Activated T-cell treated with anti-CD3 and anti-CD28 coated beads, Interleukin-2, amount 50 U/mL, for 72 hours (primary cell): ENCODE measurements around the gene PADI2. TPM values are rescaled to one million over a fixed set of nuclear protein-coding genes. Genes with fewer than 3 reads are reported as not detected.

Experiments used
- ATAC-seq, 2 donors: fragments of 150-1000 bp; cut with Tn5 transposase; replicated peaks in 1 of 2; 2 replicates each; pipeline ENCODE4 v1.10.0; 2021; ENCODE audit warnings: moderate library complexity in 2 of 2, mild to moderate bottlenecking in 1 of 2
- DNase-seq, 2 donors: peaks; one replicate each; pipeline ENCODE4 v3.0.0; 2021 to 2022; ENCODE audit warnings: mixed read lengths in 1 of 2
- H3K27ac Mint-ChIP-seq: one replicate; pipeline ENCODE4 v1.8.0; 2022; ENCODE audit warnings: mild to moderate bottlenecking, moderate library complexity, mixed read lengths
- H3K27me3 Mint-ChIP-seq: one replicate; pipeline ENCODE4 v1.8.0; 2022; ENCODE audit warnings: low read depth, mixed read lengths
- H3K36me3 Mint-ChIP-seq, 2 donors: one replicate each; pipeline ENCODE4 v1.8.0; 2022; ENCODE audit warnings: mixed read lengths in 2 of 2, mild to moderate bottlenecking in 1 of 2; ENCODE audit not compliant: insufficient read depth in 2 of 2
- H3K4me1 Mint-ChIP-seq: one replicate; pipeline ENCODE4 v1.8.0; 2022; ENCODE audit warnings: low read depth, mixed read lengths
- H3K4me3 Mint-ChIP-seq, 2 donors: one replicate each; pipeline ENCODE4 v1.8.0; 2022; ENCODE audit warnings: mild to moderate bottlenecking in 2 of 2, mixed read lengths in 2 of 2, moderate library complexity in 2 of 2
- H3K9me3 Mint-ChIP-seq, 2 donors: one replicate each; pipeline ENCODE4 v1.8.0; 2022; ENCODE audit warnings: mixed read lengths in 2 of 2
- total RNA-seq, 2 donors: library from RNA; stranded (reverse); gene quantifications; one replicate each; pipeline ENCODE4 v1.2.3, GENCODE V29; 2022

The PADI2 gene
- total RNA-seq, 2 donors from 2014 or later: 0.10 to 0.14 TPM

DNA sequence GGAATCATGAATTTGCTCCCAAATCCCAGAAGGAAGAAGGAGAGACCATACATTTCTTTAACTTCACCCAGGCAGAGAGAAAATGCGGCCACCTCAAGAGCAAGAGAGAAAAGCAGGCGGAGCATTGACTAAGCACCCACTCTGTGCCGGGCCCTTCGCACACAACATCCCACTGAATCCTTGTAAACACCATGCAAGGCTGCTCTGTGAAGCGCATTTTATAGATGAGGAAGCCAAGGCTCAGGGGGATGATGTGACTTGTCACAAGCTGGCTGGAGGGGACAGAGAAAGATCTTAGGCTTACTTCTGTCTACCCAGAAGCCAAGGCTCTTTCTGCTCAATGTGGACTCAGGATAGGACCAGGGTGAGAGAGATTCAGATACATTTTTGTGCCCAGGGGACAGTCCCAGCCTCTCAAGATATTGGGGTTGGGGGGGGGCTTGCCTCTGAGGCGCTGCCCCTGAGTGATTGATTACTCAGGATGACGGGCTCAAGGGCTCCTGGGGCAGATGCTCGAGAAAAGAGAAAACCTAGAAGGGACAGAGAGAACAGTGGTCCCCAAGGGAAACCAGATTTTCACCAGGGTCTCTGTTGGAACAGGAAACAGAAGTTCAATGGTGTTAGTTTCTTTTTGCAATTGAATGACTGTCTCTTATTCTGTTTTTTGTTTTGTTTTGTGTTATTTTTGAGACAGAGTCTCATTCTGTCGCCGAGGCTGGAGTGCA is 19.5 kb downstream of the PADI2 start:
- no peaks in the 10 kb centered on the region for H3K27me3 Mint-ChIP-seq
- no peak for ATAC-seq
- H3K36me3 Mint-ChIP-seq: no peaks in the 10 kb centered on the region
- H3K9me3 Mint-ChIP-seq: no peaks in the 10 kb centered on the region
- H3K27ac Mint-ChIP-seq: no peak overlapping the region
- DNase-seq: no peak
- H3K4me1 Mint-ChIP-seq: no peaks in the 10 kb centered on the region
- no peak overlapping the region for H3K4me3 Mint-ChIP-seq

DNA sequence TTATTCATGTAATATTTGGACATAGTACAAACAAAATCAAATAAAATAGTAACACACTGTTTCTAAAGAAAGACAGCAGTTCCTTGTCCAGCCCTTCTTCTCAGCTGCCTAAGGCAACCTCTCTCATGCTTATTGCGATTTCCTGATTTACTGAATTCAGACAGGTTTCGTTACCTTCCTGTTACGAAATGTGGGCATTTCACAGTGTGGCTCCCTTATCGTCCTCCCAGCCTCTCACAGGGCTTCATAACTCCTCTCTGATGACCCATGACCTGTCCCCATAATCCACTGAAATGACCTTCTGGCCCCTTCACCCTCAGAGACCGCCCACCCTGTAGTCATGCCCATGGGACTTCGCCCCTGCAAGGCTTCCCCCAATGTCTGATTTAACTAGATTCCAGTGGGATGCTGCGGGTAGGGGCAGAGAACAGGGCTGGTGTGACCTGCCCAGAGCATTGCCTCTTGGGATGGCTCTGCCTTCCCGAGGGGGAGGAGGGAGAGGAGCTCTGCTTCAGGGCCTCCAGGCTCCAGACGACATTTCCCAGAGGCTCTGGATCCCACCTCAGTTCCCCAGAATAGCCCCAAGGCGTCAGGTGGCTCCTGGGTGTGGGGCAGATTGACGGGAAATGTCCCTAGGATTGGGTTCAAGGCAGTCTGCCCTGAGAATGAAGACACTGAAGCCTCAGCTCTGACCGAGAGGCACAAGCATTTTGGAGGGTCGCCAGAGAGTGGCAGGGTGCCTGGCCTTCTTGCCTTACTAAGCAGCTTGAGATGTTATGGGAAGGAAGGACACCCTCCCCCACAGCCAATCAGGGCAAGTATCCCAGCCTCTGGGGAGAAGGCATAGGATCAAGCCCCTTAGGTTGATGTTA is 20.6 kb downstream of the PADI2 start:
- Mint-ChIP-seq H3K4me3 (no peak overlapping the region), H3K27ac (no peak overlapping the region), H3K27me3 (no peaks in the 10 kb centered on the region), H3K36me3 (no peaks in the 10 kb centered on the region), H3K9me3 (no peaks in the 10 kb centered on the region), H3K4me1 (no peaks in the 10 kb centered on the region)
- DNase-seq (no peak), ATAC-seq (no peak)

DNA sequence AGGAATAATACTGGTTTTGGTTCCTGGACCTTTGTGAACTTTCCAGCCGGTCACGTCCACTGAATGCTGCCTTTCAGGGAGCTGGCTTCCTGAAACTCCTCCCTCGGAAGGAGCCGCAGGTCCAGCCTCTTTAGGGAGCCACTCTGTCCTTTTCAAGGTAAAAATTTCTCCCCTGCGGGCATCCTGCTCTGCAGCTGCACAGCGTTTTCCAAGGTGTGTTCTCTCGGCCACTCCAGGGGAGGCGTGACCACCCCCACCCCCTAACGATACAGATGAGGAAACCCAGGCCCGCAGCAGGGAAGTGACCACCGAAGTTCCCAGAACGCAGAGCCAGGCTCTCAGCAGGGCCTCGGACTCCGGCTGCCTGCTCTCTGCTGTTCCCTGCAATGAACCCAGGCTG is 21.5 kb downstream of the PADI2 start:
- H3K36me3 Mint-ChIP-seq: no peaks in the 10 kb centered on the region
- ATAC-seq (no peak), DNase-seq (no peak)
- H3K4me1 Mint-ChIP-seq: no peaks in the 10 kb centered on the region
- H3K27me3 Mint-ChIP-seq: no peaks in the 10 kb centered on the region
- no peak overlapping the region for H3K27ac Mint-ChIP-seq
- H3K4me3 Mint-ChIP-seq: no peak overlapping the region
- no peaks in the 10 kb centered on the region for H3K9me3 Mint-ChIP-seq

GRCh38 chr1:17097147-17097546 is 22.1 kb downstream of the PADI2 start:
- Mint-ChIP-seq H3K4me1 (no peaks in the 10 kb centered on the region), H3K27me3 (no peaks in the 10 kb centered on the region), H3K36me3 (no peaks in the 10 kb centered on the region), H3K27ac (no peak overlapping the region), H3K4me3 (no peak overlapping the region), H3K9me3 (no peaks in the 10 kb centered on the region)
- ATAC-seq: no peak
- no peak for DNase-seq

- no peak overlapping the region for H3K27ac Mint-ChIP-seq
These were observed 22.7 kb downstream of the PADI2 start for GRCh38 chr1:17096584-17096983.

DNA sequence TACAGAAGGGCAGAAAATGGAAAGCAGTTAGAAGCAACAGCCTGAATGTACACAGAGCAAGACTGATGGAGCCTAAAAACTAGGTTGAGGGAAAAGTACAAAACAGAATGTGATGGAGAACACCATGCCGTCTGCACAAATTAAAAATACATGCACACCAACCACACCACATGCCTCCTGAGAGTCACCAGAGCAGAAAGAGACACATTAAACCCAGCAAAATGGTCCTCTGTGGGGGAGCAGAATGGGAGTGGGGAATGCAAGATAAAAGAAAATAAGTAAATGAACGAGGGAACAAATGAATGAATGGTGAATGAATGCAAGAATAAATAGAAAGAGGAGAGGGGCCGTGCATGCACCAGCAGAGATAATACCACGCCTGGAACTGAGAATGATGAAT is 24.1 kb downstream of the PADI2 start:
- H3K9me3 Mint-ChIP-seq: no peaks in the 10 kb centered on the region
- H3K27me3 Mint-ChIP-seq: no peaks in the 10 kb centered on the region
- H3K36me3 Mint-ChIP-seq: no peaks in the 10 kb centered on the region
- H3K4me3 Mint-ChIP-seq: no peak overlapping the region
- H3K27ac Mint-ChIP-seq: no peak overlapping the region
- ATAC-seq (no peak), DNase-seq (no peak)
- H3K4me1 Mint-ChIP-seq: no peaks in the 10 kb centered on the region

More at GRCh38 chr1:17096584-17096983, 22.7 kb downstream of the PADI2 start:
- no peaks in the 10 kb centered on the region for H3K9me3 Mint-ChIP-seq
- no peaks in the 10 kb centered on the region for H3K36me3 Mint-ChIP-seq
- DNase-seq: no peak
- ATAC-seq: no peak
- no peaks in the 10 kb centered on the region for H3K27me3 Mint-ChIP-seq
- H3K4me3 Mint-ChIP-seq: no peak overlapping the region
- no peaks in the 10 kb centered on the region for H3K4me1 Mint-ChIP-seq

GRCh38 chr1:17094664-17095063 is 24.6 kb downstream of the PADI2 start:
- DNase-seq (no peak), ATAC-seq (no peak)
- Mint-ChIP-seq H3K27me3 (no peaks in the 10 kb centered on the region), H3K36me3 (no peaks in the 10 kb centered on the region), H3K4me1 (no peaks in the 10 kb centered on the region), H3K9me3 (no peaks in the 10 kb centered on the region), H3K4me3 (no peak overlapping the region), H3K27ac (no peak overlapping the region)

DNA sequence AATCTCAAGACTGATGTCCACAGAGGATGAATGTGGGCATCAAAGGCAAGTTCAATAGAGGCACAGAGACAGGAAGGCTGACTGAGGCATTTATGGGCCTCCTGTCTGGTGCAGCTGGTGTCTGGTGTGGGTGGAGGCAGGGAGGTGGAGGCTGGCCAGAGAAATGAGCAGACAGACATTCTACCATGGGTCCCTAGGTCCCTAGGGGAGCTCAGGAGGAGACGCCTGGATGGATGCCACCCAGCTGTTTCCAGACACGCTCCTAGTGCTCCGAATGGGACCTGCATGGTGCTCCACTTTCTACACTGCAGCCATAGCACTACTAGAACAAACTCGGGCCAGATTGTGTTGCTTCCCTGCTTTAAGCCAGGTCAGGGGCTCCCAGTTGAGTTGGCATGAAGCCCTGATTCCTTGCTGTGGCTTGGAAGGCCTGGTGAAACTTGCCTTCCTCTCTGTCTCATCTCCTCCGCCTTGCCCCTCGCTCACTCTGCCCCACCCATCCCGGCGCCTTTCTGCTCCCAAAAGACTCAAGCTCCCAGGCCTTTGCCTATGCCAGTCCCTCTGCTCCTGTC is 25.3 kb downstream of the PADI2 start:
- Mint-ChIP-seq H3K4me3 (no peak overlapping the region), H3K36me3 (no peaks in the 10 kb centered on the region), H3K9me3 (no peaks in the 10 kb centered on the region), H3K27ac (no peak overlapping the region), H3K27me3 (no peaks in the 10 kb centered on the region), H3K4me1 (no peaks in the 10 kb centered on the region)
- ATAC-seq: no peak
- no peak for DNase-seq

DNA sequence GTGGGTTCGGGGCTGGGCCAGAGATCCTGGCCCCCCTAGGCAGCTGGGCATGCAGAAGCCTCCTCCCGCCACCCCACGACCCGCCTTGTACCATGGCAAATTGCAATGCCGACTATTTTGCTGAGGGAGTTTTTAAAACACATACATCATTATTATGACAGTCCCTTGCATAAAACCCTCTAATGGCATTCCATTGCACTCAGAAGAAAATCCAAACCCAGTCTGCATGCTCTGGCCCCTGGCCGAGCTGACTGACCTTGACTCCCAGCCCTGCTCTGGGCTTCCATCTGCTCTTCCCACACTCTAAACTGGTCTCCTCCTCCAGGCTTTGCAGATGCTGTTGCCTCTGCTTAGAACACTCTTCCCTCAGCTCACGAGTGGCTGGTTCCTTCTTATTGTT is 28.0 kb downstream of the PADI2 start:
- DNase-seq (no peak), ATAC-seq (no peak)
- no peaks in the 10 kb centered on the region for H3K27me3 Mint-ChIP-seq
- no peak overlapping the region for H3K27ac Mint-ChIP-seq
- H3K9me3 Mint-ChIP-seq: no peaks in the 10 kb centered on the region
- H3K4me3 Mint-ChIP-seq: no peak overlapping the region
- no peaks in the 10 kb centered on the region for H3K4me1 Mint-ChIP-seq
- H3K36me3 Mint-ChIP-seq: no peaks in the 10 kb centered on the region

DNA sequence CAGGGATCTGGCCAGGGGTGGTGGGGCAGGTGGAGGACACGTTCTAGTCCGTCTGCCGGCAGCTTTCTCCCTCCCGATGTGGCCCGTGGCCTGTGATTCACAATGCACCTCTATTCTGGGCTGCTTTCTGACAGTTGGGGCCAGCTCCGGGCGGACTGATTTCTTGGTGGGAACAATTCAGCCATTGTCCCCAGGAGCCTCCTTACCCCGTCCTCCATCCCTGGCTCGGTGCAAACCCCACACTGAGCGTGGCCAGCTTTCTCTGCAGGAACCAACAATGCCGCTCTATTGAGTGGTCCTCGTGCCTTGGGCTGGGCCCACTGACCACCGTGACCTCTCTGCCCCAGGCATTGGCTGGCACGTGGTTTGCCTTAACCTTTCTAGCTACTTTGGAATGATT is 29.7 kb downstream of the PADI2 start:
- no peak overlapping the region for H3K27ac Mint-ChIP-seq
- no peaks in the 10 kb centered on the region for H3K27me3 Mint-ChIP-seq
- no peaks in the 10 kb centered on the region for H3K36me3 Mint-ChIP-seq
- no peaks in the 10 kb centered on the region for H3K9me3 Mint-ChIP-seq
- no peaks in the 10 kb centered on the region for H3K4me1 Mint-ChIP-seq
- no peak for DNase-seq
- ATAC-seq: no peak
- H3K4me3 Mint-ChIP-seq: no peak overlapping the region

GRCh38 chr1:17086751-17087150 is 32.5 kb downstream of the PADI2 start:
- Mint-ChIP-seq H3K4me1 (no peaks in the 10 kb centered on the region), H3K27me3 (no peaks in the 10 kb centered on the region), H3K36me3 (no peaks in the 10 kb centered on the region), H3K9me3 (no peaks in the 10 kb centered on the region), H3K4me3 (no peak overlapping the region), H3K27ac (no peak overlapping the region)
- DNase-seq (no peak), ATAC-seq (no peak)

DNA sequence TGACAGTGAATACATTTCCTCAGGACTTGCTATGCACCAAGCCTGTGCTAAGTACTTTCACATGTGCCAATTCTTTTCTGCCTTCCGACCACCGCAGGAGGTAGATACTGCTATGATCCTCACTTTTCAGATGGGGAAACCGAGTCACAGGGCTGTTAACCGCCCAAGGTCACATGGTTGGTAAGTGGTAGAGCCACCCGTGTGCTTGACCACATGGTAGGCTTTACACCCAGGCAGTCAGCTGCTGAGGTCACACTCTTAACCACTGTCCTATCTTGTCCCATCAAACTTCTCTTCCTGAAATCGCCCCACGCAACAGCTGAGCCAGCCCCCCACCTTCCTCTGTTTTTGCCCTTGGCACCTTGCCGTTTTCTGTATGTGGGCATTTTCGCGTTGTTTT is 34.5 kb downstream of the PADI2 start:
- Mint-ChIP-seq H3K4me1 (no peaks in the 10 kb centered on the region), H3K36me3 (no peaks in the 10 kb centered on the region), H3K27me3 (no peaks in the 10 kb centered on the region), H3K4me3 (no peak overlapping the region), H3K9me3 (no peaks in the 10 kb centered on the region), H3K27ac (no peak overlapping the region)
- DNase-seq: no peak
- ATAC-seq: no peak

DNA sequence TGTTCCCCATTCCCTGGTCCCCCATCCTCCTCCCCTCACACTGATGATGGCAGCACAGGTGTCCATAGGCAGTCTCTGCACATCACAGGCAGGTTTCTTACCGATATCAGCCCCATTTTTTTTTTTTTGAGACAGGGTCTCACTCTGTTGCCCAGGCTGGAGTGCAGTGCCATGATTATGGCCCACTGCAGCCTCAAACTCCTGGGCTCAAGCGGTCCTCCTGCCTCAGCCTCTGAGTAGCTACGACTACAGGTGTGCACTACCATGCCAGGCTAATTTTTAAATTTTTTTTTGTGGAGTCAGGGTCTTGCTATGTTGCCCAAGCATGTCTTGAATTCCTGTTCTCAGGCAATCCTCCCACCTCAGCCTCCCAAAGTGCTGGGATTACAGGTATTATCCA is 36.5 kb downstream of the PADI2 start:
- H3K27ac Mint-ChIP-seq: no peak overlapping the region
- H3K27me3 Mint-ChIP-seq: no peaks in the 10 kb centered on the region
- no peak for ATAC-seq
- H3K36me3 Mint-ChIP-seq: no peaks in the 10 kb centered on the region
- H3K4me3 Mint-ChIP-seq: no peak overlapping the region
- no peak for DNase-seq
- no peaks in the 10 kb centered on the region for H3K9me3 Mint-ChIP-seq
- H3K4me1 Mint-ChIP-seq: no peaks in the 10 kb centered on the region
